ENCODE results near the gene NLRP13. TPM values are rescaled to one million over a fixed set of nuclear protein-coding genes. Genes with fewer than 3 reads are reported as not detected.
"Not testable (repeated sequence)": the region's sequence is repeated elsewhere in the genome, so short reads cannot be mapped to it uniquely, and the experiment has no call there.

The NLRP13 gene
- polyA plus RNA-seq: not detected

- peaks cover 4% of the 10 kb centered on the region for H3K27me3 Mint-ChIP-seq
- H3K36me3 Mint-ChIP-seq: no peaks in the 10 kb centered on the region
- peaks cover 3 to 14% (median 12%) of the 10 kb centered on the region in 3 donors for H3K9me3 Mint-ChIP-seq
- no peak within 1 kb of the TSS for H3K4me3 Mint-ChIP-seq
- no peak within 1 kb of the TSS for H3K27ac Mint-ChIP-seq
- H3K4me1 Mint-ChIP-seq: peaks cover 0 to 3% (median 0%) of the 10 kb centered on the region in 3 donors
Measured at GRCh38 chr19:55931936-55932386, at the start of gene NLRP13. Gene NLRP13, minus strand, starts transcription at chr19:55932336. Its CDS starts 25 bp downstream, at chr19:55932311.

- Mint-ChIP-seq H3K9me3 (peaks cover 7 to 19% (median 9%) of the 10 kb centered on the region in 3 donors), H3K4me3 (no peak overlapping the region), H3K36me3 (no peaks in the 10 kb centered on the region), H3K27me3 (peaks cover 3% of the 10 kb centered on the region), H3K27ac (no peak overlapping the region), H3K4me1 (no peaks in the 10 kb centered on the region)
Measured at GRCh38 chr19:55980415-55980814, 48.3 kb upstream of the NLRP13 start.

- H3K36me3 Mint-ChIP-seq: no peaks in the 10 kb centered on the region
- peaks cover 9 to 24% (median 10%) of the 10 kb centered on the region in 3 donors for H3K9me3 Mint-ChIP-seq
- H3K4me3 Mint-ChIP-seq: no peak overlapping the region
- H3K27ac Mint-ChIP-seq: no peak overlapping the region
- H3K4me1 Mint-ChIP-seq: no peaks in the 10 kb centered on the region
- peaks cover 4% of the 10 kb centered on the region for H3K27me3 Mint-ChIP-seq
Measured at GRCh38 chr19:55973982-55974381, 41.8 kb upstream of the NLRP13 start.

GRCh38 chr19:55962186-55962585 lies 30.1 kb upstream of the NLRP13 start:
- Mint-ChIP-seq H3K27ac (no peak overlapping the region), H3K27me3 (no peaks in the 10 kb centered on the region), H3K9me3 (peaks cover under 1 to 7% (median under 1%) of the 10 kb centered on the region in 3 donors), H3K4me3 (no peak overlapping the region), H3K4me1 (no peaks in the 10 kb centered on the region), H3K36me3 (no peaks in the 10 kb centered on the region)

- Mint-ChIP-seq H3K36me3 (no peaks in the 10 kb centered on the region), H3K9me3 (peaks cover 0 to 4% (median 0%) of the 10 kb centered on the region in 3 donors), H3K27ac (peak overlapping the region in 1 of 3 donors; percentile 24), H3K4me1 (no peaks in the 10 kb centered on the region), H3K4me3 (no peak overlapping the region), H3K27me3 (no peaks in the 10 kb centered on the region)
Measured at GRCh38 chr19:55959996-55960675, 28.0 kb upstream of the NLRP13 start.

GRCh38 chr19:55958356-55958755 lies 26.2 kb upstream of the NLRP13 start:
- Mint-ChIP-seq H3K4me1 (no peaks in the 10 kb centered on the region), H3K4me3 (no peak overlapping the region), H3K27ac (no peak overlapping the region), H3K36me3 (no peaks in the 10 kb centered on the region), H3K27me3 (no peaks in the 10 kb centered on the region), H3K9me3 (peaks cover 0 to 4% (median 0%) of the 10 kb centered on the region in 3 donors)

GRCh38 chr19:55956431-55956830 lies 24.3 kb upstream of the NLRP13 start:
- no peaks in the 10 kb centered on the region for H3K27me3 Mint-ChIP-seq
- no peaks in the 10 kb centered on the region for H3K36me3 Mint-ChIP-seq
- no peak overlapping the region for H3K4me3 Mint-ChIP-seq
- no peak overlapping the region for H3K27ac Mint-ChIP-seq
- no peaks in the 10 kb centered on the region for H3K4me1 Mint-ChIP-seq
- peaks cover under 1 to 4% (median 3%) of the 10 kb centered on the region in 3 donors for H3K9me3 Mint-ChIP-seq

- H3K4me3 Mint-ChIP-seq, H3K4me1 Mint-ChIP-seq, H3K27me3 Mint-ChIP-seq, H3K36me3 Mint-ChIP-seq, H3K27ac Mint-ChIP-seq: not testable (repeated sequence)
- H3K9me3 Mint-ChIP-seq: peaks cover 5 to 14% (median 9%) of the 10 kb centered on the region in 3 donors
Measured at GRCh38 chr19:55950566-55950965, 18.4 kb upstream of the NLRP13 start.

GRCh38 chr19:55947532-55947931 lies 15.4 kb upstream of the NLRP13 start, which contains the start of gene NLRP8:
Gene NLRP8, plus strand, starts transcription at chr19:55947832.
- H3K27me3 Mint-ChIP-seq: no peaks in the 10 kb centered on the region
- H3K36me3 Mint-ChIP-seq: peaks cover 2% of the 10 kb centered on the region
- H3K27ac Mint-ChIP-seq: no peak within 1 kb of the TSS
- H3K9me3 Mint-ChIP-seq: peaks cover 8 to 14% (median 9%) of the 10 kb centered on the region in 3 donors
- peaks cover 0 to 5% (median 2%) of the 10 kb centered on the region in 3 donors for H3K4me1 Mint-ChIP-seq
- no peak within 1 kb of the TSS for H3K4me3 Mint-ChIP-seq

- Mint-ChIP-seq H3K9me3 (peaks cover 3 to 7% (median 5%) of the 10 kb centered on the region in 3 donors), H3K4me1 (peaks cover 0 to 5% (median 2%) of the 10 kb centered on the region in 3 donors), H3K36me3 (no peaks in the 10 kb centered on the region), H3K27me3 (peaks cover 5% of the 10 kb centered on the region), H3K4me3 (no peak overlapping the region), H3K27ac (no peak overlapping the region)
Measured at GRCh38 chr19:55940306-55940705, 8.2 kb upstream of the NLRP13 start.

GRCh38 chr19:55939206-55939605 lies 7.1 kb upstream of the NLRP13 start:
- H3K36me3 Mint-ChIP-seq: no peaks in the 10 kb centered on the region
- peaks cover 5 to 7% (median 6%) of the 10 kb centered on the region in 3 donors for H3K9me3 Mint-ChIP-seq
- H3K27me3 Mint-ChIP-seq: peaks cover 5% of the 10 kb centered on the region
- peaks cover 0 to 5% (median 2%) of the 10 kb centered on the region in 3 donors for H3K4me1 Mint-ChIP-seq
- no peak overlapping the region for H3K27ac Mint-ChIP-seq
- no peak overlapping the region for H3K4me3 Mint-ChIP-seq

- Mint-ChIP-seq H3K36me3 (no peaks in the 10 kb centered on the region), H3K27ac (no peak overlapping the region), H3K27me3 (peaks cover 3% of the 10 kb centered on the region), H3K9me3 (peaks cover 2 to 10% (median 9%) of the 10 kb centered on the region in 3 donors), H3K4me3 (no peak overlapping the region), H3K4me1 (peaks cover 0 to 3% (median 0%) of the 10 kb centered on the region in 3 donors)
Measured at GRCh38 chr19:55935206-55935605, 3.1 kb upstream of the NLRP13 start.

- H3K9me3 Mint-ChIP-seq: peaks cover 6 to 14% (median 12%) of the 10 kb centered on the region in 3 donors
- H3K4me1 Mint-ChIP-seq: peaks cover 0 to 3% (median 0%) of the 10 kb centered on the region in 3 donors
- H3K27me3 Mint-ChIP-seq: peaks cover 4% of the 10 kb centered on the region
- H3K36me3 Mint-ChIP-seq: no peaks in the 10 kb centered on the region
- H3K4me3 Mint-ChIP-seq: no peak overlapping the region
- H3K27ac Mint-ChIP-seq: no peak overlapping the region
Measured at GRCh38 chr19:55930996-55931515, 1.1 kb downstream of the NLRP13 start.

- peaks cover 6 to 18% (median 12%) of the 10 kb centered on the region in 3 donors for H3K9me3 Mint-ChIP-seq
- not testable (repeated sequence) for H3K4me1 Mint-ChIP-seq, H3K4me3 Mint-ChIP-seq, H3K27ac Mint-ChIP-seq, H3K36me3 Mint-ChIP-seq, H3K27me3 Mint-ChIP-seq
Measured at GRCh38 chr19:55929258-55929657, 2.9 kb downstream of the NLRP13 start.

GRCh38 chr19:55927991-55928390 lies 4.1 kb downstream of the NLRP13 start:
- H3K36me3 Mint-ChIP-seq: no peaks in the 10 kb centered on the region
- H3K9me3 Mint-ChIP-seq: peaks cover 9 to 27% (median 12%) of the 10 kb centered on the region in 3 donors
- H3K27ac Mint-ChIP-seq: no peak overlapping the region
- no peak overlapping the region for H3K4me3 Mint-ChIP-seq
- H3K4me1 Mint-ChIP-seq: peaks cover 0 to 3% (median 0%) of the 10 kb centered on the region in 3 donors
- peaks cover 4% of the 10 kb centered on the region for H3K27me3 Mint-ChIP-seq

Measured in IgD-negative memory B cell (primary cell).